Glutamatergic neuron (in vitro differentiated cells): ENCODE results near the gene SH3D21. TPM values are rescaled to one million over a fixed set of nuclear protein-coding genes. Genes with fewer than 3 reads are reported as not detected.

Experiments
- DNase-seq: peaks from one replicate; pipeline ENCODE4 v3.0.0; 2022
- H3K27ac Mint-ChIP-seq: one replicate; pipeline ENCODE4 v1.8.0; 2020; ENCODE audit warnings: mild to moderate bottlenecking, mixed read lengths, inconsistent platforms; ENCODE audit not compliant: unreplicated experiment
- H3K27me3 Mint-ChIP-seq: one replicate; pipeline ENCODE4 v1.8.0; 2020; ENCODE audit warnings: mild to moderate bottlenecking, moderate library complexity, mixed read lengths, inconsistent platforms; ENCODE audit not compliant: unreplicated experiment
- H3K36me3 Mint-ChIP-seq: one replicate; pipeline ENCODE4 v1.8.0; 2020; ENCODE audit warnings: mild to moderate bottlenecking, mixed read lengths, inconsistent platforms; ENCODE audit not compliant: unreplicated experiment
- H3K4me1 Mint-ChIP-seq: one replicate; pipeline ENCODE4 v1.8.0; 2020; ENCODE audit warnings: mild to moderate bottlenecking, low read depth, mixed read lengths, inconsistent platforms; ENCODE audit not compliant: unreplicated experiment
- H3K4me3 Mint-ChIP-seq: one replicate; pipeline ENCODE4 v1.8.0; 2020; ENCODE audit warnings: mild to moderate bottlenecking, mixed read lengths, inconsistent platforms; ENCODE audit not compliant: unreplicated experiment
- H3K9me3 Mint-ChIP-seq: one replicate; pipeline ENCODE4 v1.8.0; 2020; ENCODE audit warnings: mild to moderate bottlenecking, moderate library complexity, mixed read lengths, inconsistent platforms; ENCODE audit not compliant: unreplicated experiment
- total RNA-seq: library from RNA; stranded (reverse); fragmentation: NEBNext Ultra II Directional; extraction: Animal tissue kit (Norgen Biotek cat#: 25700); gene quantifications from one replicate; pipeline ENCODE4 v1.2.1, GENCODE V29; 2021; ENCODE audit not compliant: unreplicated experiment
- TF ChIP-seq, protein P1 (sequence below): fragments of 200-600 bp; sonication (generic); IDR thresholded peaks from one replicate; pipeline ENCODE4 v1.5.0; 2021; ENCODE audit not compliant: partially characterized antibody, unreplicated experiment

The SH3D21 gene
- total RNA-seq, 1 donor from 2014 or later: 11.8 TPM

DNA sequence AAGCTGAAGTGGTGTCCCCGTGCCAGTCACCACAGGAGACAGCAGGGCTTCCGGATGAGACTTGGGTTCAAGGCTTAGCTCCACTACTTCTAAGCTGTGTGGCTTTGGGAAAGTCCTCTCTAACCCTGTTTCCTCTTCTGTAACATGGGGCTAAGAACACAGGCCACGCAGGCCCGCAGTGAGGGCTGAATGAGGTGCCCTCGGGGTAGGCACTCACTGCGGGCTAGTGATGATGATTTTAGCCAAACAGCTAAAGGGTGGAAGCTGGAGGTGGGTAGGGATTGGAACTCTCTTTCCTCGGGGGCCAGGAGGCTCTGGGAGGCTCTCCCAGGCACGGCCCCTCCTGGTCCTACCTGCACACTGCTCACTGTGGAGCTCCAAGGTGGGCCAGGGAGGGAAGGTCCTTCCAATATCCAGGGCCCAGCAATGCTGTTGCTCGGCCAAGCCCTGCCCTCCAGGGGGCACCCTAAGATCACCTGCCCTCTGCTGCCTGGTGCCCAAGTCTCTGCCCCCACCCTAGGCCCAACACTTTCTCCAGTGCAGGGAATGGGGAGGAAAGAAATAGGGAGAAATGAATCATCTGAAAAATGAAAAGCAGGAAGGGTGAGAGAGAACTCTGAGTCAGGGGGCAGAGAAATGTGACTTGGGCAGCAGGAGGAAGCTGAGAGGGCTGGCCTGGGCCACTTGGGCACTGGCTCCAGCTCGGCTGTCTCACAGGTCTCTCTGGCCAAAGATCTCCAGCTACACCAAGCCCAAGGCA lies 36.4 kb downstream of the SH3D21 start:
- H3K9me3 Mint-ChIP-seq: peaks cover 7% of the 10 kb centered on the region
- H3K27me3 Mint-ChIP-seq: peaks cover 6% of the 10 kb centered on the region
- H3K27ac Mint-ChIP-seq: no peak overlapping the region
- peaks cover 20% of the 10 kb centered on the region for H3K4me1 Mint-ChIP-seq
- DNase-seq: peak; percentile 41
- no peak overlapping the region for H3K4me3 Mint-ChIP-seq
- TF ChIP-seq, protein P1, sequence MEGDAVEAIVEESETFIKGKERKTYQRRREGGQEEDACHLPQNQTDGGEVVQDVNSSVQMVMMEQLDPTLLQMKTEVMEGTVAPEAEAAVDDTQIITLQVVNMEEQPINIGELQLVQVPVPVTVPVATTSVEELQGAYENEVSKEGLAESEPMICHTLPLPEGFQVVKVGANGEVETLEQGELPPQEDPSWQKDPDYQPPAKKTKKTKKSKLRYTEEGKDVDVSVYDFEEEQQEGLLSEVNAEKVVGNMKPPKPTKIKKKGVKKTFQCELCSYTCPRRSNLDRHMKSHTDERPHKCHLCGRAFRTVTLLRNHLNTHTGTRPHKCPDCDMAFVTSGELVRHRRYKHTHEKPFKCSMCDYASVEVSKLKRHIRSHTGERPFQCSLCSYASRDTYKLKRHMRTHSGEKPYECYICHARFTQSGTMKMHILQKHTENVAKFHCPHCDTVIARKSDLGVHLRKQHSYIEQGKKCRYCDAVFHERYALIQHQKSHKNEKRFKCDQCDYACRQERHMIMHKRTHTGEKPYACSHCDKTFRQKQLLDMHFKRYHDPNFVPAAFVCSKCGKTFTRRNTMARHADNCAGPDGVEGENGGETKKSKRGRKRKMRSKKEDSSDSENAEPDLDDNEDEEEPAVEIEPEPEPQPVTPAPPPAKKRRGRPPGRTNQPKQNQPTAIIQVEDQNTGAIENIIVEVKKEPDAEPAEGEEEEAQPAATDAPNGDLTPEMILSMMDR: peak; percentile 22
- no peaks in the 10 kb centered on the region for H3K36me3 Mint-ChIP-seq

- no peak overlapping the region for H3K4me3 Mint-ChIP-seq
- peaks cover 10% of the 10 kb centered on the region for H3K9me3 Mint-ChIP-seq
- H3K27ac Mint-ChIP-seq: peak overlapping the region; percentile 52
- no peaks in the 10 kb centered on the region for H3K36me3 Mint-ChIP-seq
- no peak for DNase-seq
- H3K4me1 Mint-ChIP-seq: peaks cover 28% of the 10 kb centered on the region
- H3K27me3 Mint-ChIP-seq: peaks cover 6% of the 10 kb centered on the region
- TF ChIP-seq, protein P1: no peak
These were observed 37.7 kb downstream of the SH3D21 start for GRCh38 chr1:36343651-36344394.

DNA sequence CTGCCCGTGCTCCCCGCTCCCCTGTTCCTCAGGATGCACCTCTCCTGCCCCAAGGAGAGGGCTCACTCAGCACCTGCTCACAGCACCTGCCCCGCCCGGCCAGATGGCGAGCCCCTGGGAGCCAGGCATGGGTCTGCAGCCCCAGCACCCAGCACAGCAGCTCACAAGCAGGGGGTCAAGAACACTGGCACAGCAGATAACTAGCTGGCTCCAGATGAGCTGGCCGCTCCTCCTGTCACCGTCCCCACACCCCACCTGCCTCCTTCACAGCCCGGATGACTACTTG lies 38.2 kb downstream of the SH3D21 start:
- Mint-ChIP-seq H3K27ac (peak overlapping the region; percentile 52), H3K4me1 (peaks cover 28% of the 10 kb centered on the region), H3K9me3 (peaks cover 12% of the 10 kb centered on the region), H3K4me3 (no peak overlapping the region), H3K36me3 (no peaks in the 10 kb centered on the region), H3K27me3 (peaks cover 5% of the 10 kb centered on the region)
- no peak for DNase-seq
- TF ChIP-seq, protein P1: no peak

- TF ChIP-seq, protein P1: no peak
- Mint-ChIP-seq H3K36me3 (no peaks in the 10 kb centered on the region), H3K9me3 (peaks cover 12% of the 10 kb centered on the region), H3K4me1 (peaks cover 30% of the 10 kb centered on the region), H3K27ac (no peak overlapping the region), H3K27me3 (peaks cover 4% of the 10 kb centered on the region), H3K4me3 (no peak overlapping the region)
- DNase-seq: no peak
These were observed 39.2 kb downstream of the SH3D21 start for GRCh38 chr1:36345353-36345752.
